Raji (cell line): ENCODE results near the gene IKZF2.

Source experiments
- POLR2A ChIP-seq: IDR thresholded peaks from 2 replicates; pipeline ENCODE4 v1.6.1; 2011; ENCODE audit warnings: low read depth, low read length, control low read depth; ENCODE audit not compliant: insufficient read depth

IKZF2 gene

GRCh38 chr2:212953170-212953920 is 198.1 kb downstream of the IKZF2 start:
- TF ChIP-seq POLR2A: no peak

GRCh38 chr2:212949786-212950185 is 201.6 kb downstream of the IKZF2 start:
- TF ChIP-seq POLR2A: no peak
